Hematopoietic multipotent progenitor cell treated with erythropoietin and hydrocortisone succinate and interleukin-3 and kit ligand, for 17 days (in vitro differentiated cells): ENCODE results near the gene CSRP1.

Experiments
- DNase-seq: peaks from one replicate; pipeline ENCODE4 v3.0.0-alpha.2; 2015; ENCODE audit warnings: low spot score

Gene CSRP1

DNA sequence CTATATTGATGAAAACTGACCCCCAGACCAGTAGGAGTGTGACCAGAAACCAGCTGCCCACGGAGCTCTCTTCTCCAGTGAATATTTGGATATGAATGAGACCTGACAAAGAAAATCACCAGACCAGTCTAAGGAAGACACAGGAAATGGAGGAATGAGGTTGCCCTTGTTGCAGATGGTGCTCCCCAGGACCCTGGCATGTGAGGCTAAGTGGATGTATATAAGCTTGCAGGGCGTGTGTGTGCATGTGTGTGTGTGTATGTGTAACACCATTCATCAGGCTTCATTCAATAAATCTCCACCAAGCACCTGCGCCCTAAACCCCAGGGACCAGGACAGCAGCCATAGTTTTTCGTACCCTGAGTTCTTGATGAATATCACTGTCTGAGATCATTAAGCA, 52.3 kb downstream of the CSRP1 start:
- DNase-seq = no peak

DNA sequence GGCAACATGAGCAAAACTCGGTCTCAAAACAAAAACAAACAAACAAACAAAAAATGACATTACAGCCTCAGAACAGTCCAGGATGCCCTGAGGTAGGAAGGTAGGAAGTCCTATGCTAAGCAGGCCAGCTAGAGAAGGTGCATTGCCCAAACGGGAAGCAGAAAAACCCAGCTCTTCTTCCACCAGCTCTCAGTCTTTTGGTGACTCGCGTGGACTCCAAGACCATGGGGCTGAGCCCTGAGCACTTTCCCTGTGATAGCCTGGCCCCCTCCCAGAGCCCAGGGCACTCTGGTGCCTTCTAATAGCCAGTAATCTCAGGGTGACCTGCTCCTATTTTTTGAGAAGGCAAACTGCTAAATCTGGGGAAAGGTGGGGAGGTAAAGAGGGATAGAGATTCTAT, 54.1 kb downstream of the CSRP1 start:
- DNase-seq = no peak

DNA sequence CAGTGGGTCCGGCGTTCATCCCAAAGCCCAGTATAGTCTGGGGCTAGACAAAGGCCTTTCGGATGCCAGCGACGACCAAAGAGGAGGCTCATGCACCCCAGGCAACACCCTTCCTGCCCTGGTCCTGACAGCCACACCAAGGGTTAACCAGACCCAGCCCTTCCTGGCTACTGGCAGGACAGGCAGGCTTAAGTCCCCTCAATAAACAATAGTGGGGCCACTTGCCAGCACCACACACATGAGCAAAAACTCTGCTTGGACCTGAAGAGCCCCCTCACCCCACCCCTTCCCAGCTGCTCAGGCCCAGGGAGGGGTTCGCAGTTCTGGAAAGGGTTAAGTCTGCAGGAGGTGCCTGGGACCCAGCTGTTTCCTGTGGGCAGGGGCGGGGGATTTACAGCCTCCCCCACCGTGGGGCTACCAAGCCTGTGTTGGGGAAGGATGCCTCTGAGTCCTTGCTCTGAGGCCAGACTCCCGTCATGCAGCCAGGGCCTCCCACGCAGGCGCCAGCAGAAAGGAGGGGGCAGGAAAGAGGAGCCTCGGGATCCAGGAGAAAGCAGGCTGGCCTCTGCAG, 56.1 kb downstream of the CSRP1 start:
- DNase-seq = no peak

DNA sequence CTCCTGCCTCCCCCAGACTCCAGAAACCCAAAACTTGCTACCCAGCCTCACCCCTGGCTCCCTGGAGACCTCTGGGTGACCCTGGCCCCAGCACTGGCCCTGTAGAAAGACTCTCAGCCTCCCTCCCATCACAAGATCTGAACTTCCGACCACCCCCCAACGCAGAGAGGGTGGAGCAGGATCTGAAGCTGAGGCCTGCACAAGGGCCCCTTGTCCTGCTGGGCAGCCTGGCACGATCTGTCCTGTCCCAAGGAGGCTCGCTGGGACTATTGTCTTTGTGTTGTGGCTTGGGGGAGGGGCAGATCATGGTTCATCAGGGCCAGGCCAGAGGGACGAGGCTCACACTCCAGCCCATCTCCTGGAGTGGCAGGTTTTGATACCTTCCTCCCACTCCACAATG, 57.9 kb downstream of the CSRP1 start:
- DNase-seq = no peak

DNA sequence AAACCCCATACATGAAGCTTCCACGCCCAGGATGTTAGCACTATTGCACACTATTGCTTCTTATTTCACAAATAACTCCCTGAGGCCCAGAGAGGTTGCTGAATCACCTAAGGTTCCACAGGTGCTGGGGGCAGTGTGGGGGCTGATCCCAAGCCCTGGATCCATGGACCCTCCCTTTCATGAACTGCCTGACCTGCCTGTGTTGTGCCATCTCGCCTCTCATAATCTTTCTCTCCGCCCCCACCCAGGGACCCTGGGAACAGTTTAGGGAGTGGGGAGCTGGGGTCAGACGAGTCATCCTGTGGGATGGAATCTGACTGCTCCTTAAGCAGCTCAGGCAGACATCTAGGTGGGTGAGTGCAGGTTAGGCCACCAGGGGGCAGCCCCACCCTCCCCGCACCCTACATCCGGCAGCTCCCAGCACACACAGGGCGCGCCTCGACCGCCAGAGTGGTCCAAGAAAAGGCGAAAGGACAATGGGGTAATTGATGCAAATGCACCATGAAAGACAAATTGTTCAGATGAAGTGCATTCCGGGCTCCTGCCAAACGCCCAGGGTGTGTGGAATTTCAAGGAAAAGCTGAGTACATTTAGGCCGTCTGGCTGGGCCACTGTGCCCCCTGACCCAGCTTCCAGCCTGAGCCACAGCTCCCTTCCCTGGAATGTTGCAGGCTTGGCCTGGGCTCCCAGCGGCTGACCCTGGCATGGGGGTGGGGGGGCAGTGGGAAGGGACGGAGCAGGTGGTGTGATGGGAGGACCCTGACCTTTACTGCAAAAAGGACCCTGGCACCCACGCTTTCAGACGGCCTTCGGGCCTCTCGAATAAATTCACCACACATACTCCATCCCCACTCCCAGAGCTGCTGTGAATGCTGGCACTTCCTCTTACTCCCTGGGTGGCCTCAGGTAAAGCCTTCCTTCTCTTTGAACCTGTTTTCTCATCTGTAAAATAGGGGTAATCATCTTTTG, 58.7 kb downstream of the CSRP1 start:
- DNase-seq = peak; percentile 20

DNA sequence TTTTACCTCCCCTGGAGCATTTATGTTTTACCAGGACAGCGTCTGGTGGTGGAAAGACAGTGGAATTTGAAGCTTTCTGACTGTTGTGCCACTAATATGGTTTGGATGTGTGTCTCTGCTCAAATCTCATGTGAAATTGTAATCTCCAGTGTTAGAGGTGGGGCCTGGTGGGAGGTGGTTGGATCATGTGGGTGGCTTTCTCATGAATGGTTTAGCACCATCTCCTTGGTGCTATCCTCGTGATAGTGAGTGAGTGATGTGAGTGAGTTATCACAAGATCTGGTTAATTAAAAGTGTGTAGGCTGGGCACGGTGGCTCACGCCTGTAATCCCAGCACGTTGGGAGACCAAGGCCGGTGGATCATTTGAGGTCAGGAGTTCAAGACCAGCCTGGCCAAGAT, 61.6 kb downstream of the CSRP1 start:
- no peak for DNase-seq

DNA sequence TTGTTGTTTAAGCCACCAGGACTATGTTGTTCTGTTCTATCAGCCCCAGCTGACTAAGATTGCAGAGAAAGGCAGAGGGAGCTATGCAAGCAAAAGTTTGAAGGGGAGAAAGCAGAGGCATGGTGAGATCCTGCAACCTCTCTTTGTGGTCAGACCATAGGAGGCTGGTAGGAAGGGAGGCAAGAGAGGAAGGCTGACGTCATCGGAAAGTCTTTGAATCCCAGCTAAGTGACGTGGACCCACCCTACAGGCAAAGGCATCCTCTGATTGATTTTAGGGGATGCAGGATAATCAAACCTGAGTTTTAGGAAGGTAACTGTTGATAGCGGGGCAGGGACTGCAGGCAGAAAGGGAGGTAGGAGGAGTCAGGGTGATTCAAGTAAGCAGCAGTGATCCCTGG, 62.1 kb downstream of the CSRP1 start:
- no peak for DNase-seq

DNA sequence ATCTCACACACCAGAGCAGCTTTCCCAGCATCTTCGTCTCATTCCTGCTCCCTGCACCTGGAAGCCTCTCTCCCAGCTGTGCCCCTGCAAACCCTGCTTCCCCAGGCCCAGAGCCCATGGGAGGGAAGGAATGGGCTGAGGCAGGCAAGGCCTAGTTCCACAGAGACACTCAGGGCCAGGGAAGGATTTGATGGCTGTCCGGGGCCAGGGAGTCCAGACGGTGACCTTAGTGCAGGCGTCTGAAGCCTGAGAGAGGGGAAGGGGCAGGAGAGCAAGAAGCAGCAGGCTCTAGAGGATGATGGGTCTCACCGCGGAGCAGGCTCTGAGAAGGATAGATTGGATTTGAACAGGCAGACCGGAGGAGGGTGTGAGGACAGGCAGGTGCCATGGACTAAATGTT, 63.2 kb downstream of the CSRP1 start:
- DNase-seq = no peak

DNA sequence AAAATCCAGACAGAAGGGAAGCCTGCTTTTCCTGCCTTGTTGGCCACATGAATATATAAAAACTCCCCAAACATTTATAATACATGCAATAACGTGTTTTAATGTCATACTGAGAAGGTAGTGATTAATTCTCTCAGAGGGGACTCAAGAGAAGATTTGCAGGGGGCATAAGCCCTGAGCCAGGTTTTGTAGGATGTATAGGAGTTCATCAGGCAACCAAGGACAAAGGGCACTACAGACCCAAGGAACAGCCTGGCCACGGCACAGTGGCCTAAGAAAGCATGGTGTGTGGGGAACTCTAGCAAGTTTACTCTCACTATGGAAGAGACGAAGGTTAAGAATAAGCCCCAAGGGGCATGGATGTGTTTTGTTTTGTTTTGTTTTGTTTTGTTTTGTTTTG, 70.0 kb downstream of the CSRP1 start:
- DNase-seq = no peak

DNA sequence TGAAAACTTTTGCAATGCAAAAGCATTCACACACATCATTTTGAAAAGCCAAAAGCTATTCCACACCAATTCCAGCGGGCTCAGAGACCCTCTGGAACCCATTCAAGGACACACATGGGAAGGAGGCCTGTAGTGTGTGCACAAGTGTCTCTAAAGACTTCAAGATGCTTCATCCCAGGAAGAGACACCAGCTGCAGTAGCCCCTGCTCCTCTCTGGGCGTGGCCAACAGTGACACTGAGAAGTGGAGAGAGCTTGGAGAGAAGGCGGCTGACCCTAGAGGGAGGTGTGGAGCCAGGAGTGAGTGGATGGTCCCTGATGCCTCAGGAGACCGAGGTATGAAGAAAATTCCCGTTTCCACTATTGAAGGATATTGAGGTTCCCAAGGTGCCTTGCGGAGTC, 70.5 kb downstream of the CSRP1 start:
- no peak for DNase-seq

DNA sequence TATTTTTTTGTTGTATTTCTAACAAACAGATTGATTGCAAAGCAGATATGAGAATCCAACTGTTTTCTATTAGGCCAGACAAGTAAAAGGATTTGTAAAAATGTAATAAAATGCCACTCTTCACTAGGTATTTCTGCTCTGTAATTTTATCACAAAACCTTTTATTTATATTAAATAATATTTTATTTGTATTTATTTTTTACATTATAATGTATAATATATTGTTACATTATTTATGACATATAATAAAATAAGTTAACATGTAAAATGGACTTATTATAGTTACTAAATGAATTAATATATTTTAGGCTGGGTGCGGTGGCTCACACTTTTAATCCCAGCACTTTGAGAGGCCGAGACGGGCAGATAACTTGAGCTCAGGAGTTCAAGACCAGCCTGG, 72.7 kb downstream of the CSRP1 start:
- DNase-seq = no peak

DNA sequence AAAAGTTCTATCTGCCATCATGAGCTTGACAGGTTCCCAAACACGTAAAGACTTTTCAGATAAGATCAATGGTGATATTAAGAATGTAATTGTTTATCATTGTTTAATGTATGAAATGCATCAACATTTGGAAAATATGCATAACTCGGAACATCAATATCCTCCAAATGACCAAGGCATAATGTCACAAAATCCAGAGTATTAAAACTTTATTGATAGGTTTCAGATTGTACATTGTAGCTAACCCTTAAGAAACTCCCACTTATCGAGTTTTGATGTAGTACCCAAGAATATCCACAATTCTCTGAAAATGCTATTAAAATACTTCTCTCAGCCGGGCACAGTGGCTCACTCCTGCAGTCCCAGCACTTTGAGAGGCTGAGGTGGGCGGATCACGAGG, 73.3 kb downstream of the CSRP1 start:
- DNase-seq = no peak
